ENCODE measurements around the gene DCAF11. TPM values are rescaled to one million over a fixed set of nuclear protein-coding genes. Genes with fewer than 3 reads are reported as not detected.

The DCAF11 gene
- total and polyA plus RNA-seq, 2 donors = 36.6 to 66.7 TPM

DNA sequence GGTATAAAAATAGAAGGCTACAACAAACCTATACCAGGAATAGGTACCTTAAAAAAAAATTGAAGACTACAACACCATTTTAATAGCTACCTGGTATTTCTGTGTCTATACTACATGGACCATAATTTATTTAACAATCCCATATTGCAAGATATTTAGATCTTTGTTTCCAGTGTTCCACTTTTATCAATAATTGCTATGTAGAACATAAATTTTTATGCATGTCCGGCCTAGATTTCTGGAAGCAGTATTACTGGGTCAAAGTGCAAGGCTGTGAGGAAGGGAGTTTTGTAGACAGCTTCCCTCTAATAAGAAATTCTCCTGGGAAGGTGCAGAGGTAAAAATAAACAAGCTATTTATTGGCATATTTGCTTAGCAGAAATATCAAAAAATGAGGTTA, 4.1 kb upstream of the DCAF11 start:
- H3K4me3 ChIP-seq (ENCODE audit: low read length in 2 of 2) = no peak overlapping the region
- 99% methylated on average over 1 of the region's 1 CpG for WGBS
- H3K4me1 ChIP-seq (ENCODE audit: control insufficient read depth in 2 of 2, insufficient read depth in 2 of 2, low read length in 2 of 2) = peaks cover 4 to 7% of the 10 kb centered on the region in 2 donors
- no peaks in the 10 kb centered on the region for H3K9me3 ChIP-seq (ENCODE audit: control insufficient read depth in 2 of 2, insufficient read depth in 1 of 2, low read length in 1 of 2)
- no peaks in the 10 kb centered on the region for H3K36me3 ChIP-seq (ENCODE audit: control insufficient read depth in 2 of 2, insufficient read depth in 2 of 2, low read length in 1 of 2)
- no peaks in the 10 kb centered on the region for H3K27me3 ChIP-seq (ENCODE audit: control insufficient read depth in 2 of 2, insufficient read depth in 1 of 2, low read length in 1 of 2)
- no peak overlapping the region for H3K27ac ChIP-seq (ENCODE audit: low read depth in 1 of 2, low read length in 1 of 2)
- no peak for DNase-seq (ENCODE audit: low read depth in 6 of 9, low spot score in 9 of 9)

DNA sequence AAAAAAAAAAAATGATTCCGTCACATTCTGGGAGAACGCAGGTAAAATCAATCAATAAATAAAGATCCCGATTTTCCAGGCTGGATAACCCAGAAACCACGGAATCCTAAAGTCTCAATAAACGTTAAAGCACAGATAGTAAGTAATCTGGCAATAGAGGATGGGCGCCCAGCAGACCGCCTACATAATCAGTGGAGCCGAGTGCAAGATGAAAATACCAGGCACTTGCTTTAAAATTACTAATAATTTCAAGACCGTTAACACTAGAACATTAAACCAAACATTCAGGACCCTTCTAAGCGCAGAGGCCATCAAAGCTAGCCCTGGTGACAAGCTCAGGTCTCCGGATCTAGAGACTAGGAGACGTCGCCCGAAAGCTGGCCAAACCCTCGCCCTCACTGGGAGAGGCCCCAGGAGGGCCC, 1.2 kb upstream of the DCAF11 start:
- H3K27ac ChIP-seq (ENCODE audit: low read depth in 1 of 2, low read length in 1 of 2) = peak overlapping the region; percentile 100
- H3K4me1 ChIP-seq (ENCODE audit: control insufficient read depth in 2 of 2, insufficient read depth in 2 of 2, low read length in 2 of 2) = peaks cover 22% of the 10 kb centered on the region in 2 donors
- H3K27me3 ChIP-seq (ENCODE audit: control insufficient read depth in 2 of 2, insufficient read depth in 1 of 2, low read length in 1 of 2) = no peaks in the 10 kb centered on the region
- H3K9me3 ChIP-seq (ENCODE audit: control insufficient read depth in 2 of 2, insufficient read depth in 1 of 2, low read length in 1 of 2) = no peaks in the 10 kb centered on the region
- H3K4me3 ChIP-seq (ENCODE audit: low read length in 2 of 2) = peak overlapping the region; percentile 74 to 93
- DNase-seq (ENCODE audit: low read depth in 6 of 9, low spot score in 9 of 9) = no peak
- peaks cover 11 to 17% of the 10 kb centered on the region in 2 donors for H3K36me3 ChIP-seq (ENCODE audit: control insufficient read depth in 2 of 2, insufficient read depth in 2 of 2, low read length in 1 of 2)
- WGBS = 27% methylated on average over 15 of the region's 15 CpGs

DNA sequence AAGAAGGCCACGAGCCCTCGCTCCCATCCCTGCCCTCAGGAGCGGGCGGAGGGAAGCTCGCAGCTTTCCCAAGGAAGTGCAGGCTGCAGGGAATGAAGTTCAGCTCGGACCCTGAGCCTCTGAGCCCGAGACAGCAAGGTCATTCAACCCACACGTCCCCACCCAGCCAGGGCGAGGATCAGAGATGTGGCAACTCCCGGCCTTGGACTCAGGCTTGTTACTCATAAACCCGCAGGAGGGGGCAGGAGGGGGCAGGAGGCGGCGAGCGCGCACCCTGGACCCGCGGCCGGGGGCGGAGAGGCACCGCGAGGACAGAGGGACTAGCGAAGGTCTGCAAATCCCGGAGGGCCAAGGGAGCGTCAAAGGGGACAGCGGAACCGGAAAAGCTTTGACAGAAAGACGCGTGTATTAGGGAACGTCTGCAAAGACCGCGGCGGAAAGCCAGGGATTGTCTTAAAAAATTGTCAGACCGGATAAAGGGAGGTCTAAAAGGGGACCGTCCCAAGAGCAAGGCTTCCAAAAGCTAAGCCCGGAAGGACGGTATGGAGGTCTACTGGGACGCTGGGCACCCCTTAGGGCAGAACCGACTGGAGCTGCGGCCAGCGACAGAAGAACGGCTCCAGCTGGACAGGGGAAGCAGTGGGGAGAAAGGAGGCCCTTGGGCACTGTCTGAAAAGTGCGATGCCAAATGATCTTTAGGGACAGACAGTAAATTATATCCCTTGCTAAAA, 611 bp upstream of the DCAF11 start:
- Histone ChIP-seq H3K4me1 (ENCODE audit: control insufficient read depth in 2 of 2, insufficient read depth in 2 of 2, low read length in 2 of 2) (peaks cover 22% of the 10 kb centered on the region in 2 donors), H3K27me3 (ENCODE audit: control insufficient read depth in 2 of 2, insufficient read depth in 1 of 2, low read length in 1 of 2) (no peaks in the 10 kb centered on the region), H3K9me3 (ENCODE audit: control insufficient read depth in 2 of 2, insufficient read depth in 1 of 2, low read length in 1 of 2) (no peaks in the 10 kb centered on the region), H3K27ac (ENCODE audit: low read depth in 1 of 2, low read length in 1 of 2) (peak overlapping the region; percentile 100), H3K36me3 (ENCODE audit: control insufficient read depth in 2 of 2, insufficient read depth in 2 of 2, low read length in 1 of 2) (peaks cover 17 to 23% of the 10 kb centered on the region in 2 donors), H3K4me3 (ENCODE audit: low read length in 2 of 2) (peak overlapping the region; percentile 74 to 93)
- DNase-seq (ENCODE audit: low read depth in 6 of 9, low spot score in 9 of 9) = peak in 5 of 9 donors; percentile 63 to 90 (median 71)
- WGBS = under 1% methylated on average over 42 of the region's 42 CpGs

DNA sequence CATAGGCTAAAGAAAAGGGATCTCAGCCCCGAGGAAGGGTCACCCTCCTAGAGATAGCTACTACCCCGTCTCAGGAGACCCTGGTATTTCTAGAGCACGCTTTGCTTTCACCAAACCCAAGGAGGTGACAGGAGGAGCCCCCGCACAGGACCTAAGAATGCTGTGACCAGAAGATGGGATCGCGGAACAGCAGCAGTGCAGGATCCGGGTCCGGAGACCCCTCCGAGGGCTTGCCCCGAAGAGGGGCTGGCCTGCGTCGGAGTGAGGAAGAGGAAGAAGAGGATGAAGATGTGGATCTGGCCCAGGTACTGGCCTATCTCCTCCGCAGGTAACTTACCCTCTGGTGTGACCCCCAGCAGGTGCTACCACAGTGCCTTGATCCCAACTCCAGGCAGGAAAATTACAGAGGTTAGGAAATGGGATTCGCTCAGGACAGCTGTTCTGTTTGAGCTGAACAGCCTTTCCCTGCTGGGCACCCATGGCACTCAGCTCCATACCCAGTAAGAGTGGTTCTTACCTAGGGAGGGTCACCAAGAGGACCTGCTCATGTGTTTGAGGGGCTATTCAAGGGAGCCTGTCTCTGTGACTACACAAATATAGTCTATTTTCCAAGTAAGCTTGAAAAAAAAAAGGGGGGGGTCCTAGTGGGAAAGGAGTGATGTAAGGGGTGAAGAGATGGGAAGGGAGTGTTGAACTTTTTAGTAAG, 998 bp downstream of the DCAF11 start:
- WGBS = 4% methylated on average over 14 of the region's 14 CpGs
- peaks cover 30 to 36% of the 10 kb centered on the region in 2 donors for H3K36me3 ChIP-seq (ENCODE audit: control insufficient read depth in 2 of 2, insufficient read depth in 2 of 2, low read length in 1 of 2)
- H3K27ac ChIP-seq (ENCODE audit: low read depth in 1 of 2, low read length in 1 of 2) = peak overlapping the region; percentile 78 to 100
- peaks cover 22% of the 10 kb centered on the region in 2 donors for H3K4me1 ChIP-seq (ENCODE audit: control insufficient read depth in 2 of 2, insufficient read depth in 2 of 2, low read length in 2 of 2)
- H3K4me3 ChIP-seq (ENCODE audit: low read length in 2 of 2) = peak overlapping the region; percentile 74 to 93
- no peaks in the 10 kb centered on the region for H3K27me3 ChIP-seq (ENCODE audit: control insufficient read depth in 2 of 2, insufficient read depth in 1 of 2, low read length in 1 of 2)
- DNase-seq (ENCODE audit: low read depth in 6 of 9, low spot score in 9 of 9) = no peak
- no peaks in the 10 kb centered on the region for H3K9me3 ChIP-seq (ENCODE audit: control insufficient read depth in 2 of 2, insufficient read depth in 1 of 2, low read length in 1 of 2)

DNA sequence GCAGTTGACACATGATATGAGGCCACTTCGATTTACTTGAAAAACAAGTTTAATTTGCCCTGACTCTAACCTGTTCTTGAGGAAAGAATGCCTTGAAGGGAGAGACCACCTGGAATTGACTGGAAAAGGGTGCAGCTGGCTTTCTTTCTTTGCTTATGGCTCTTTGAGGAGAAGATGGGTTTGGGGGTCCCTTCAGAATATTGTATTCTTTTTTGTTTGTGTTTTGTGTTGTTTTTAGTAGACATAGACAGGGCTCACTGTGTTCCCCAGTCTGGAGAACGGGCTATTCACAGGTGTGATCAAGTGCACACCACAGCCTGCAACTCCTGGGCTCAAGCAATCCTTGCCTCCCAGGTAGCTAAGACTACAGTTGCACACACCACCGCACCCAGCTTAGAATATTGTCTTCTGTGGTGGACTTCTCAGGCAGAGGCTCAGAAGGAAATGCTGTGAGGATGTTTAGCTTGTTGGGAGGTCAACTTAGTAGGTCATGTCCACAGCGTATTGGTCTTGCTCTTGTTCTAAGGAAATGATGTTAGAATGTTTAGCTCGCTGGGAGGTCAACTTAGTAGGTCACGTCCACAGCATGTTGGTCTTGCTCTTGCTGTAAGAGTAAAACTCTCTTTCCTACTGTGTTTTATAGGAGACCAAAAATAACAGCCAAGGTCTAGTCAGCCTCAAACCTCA, 1.7 kb downstream of the DCAF11 start:
- Histone ChIP-seq H3K4me1 (ENCODE audit: control insufficient read depth in 2 of 2, insufficient read depth in 2 of 2, low read length in 2 of 2) (peaks cover 23 to 26% of the 10 kb centered on the region in 2 donors), H3K36me3 (ENCODE audit: control insufficient read depth in 2 of 2, insufficient read depth in 2 of 2, low read length in 1 of 2) (peaks cover 37 to 43% of the 10 kb centered on the region in 2 donors), H3K27ac (ENCODE audit: low read depth in 1 of 2, low read length in 1 of 2) (no peak overlapping the region), H3K9me3 (ENCODE audit: control insufficient read depth in 2 of 2, insufficient read depth in 1 of 2, low read length in 1 of 2) (no peaks in the 10 kb centered on the region), H3K27me3 (ENCODE audit: control insufficient read depth in 2 of 2, insufficient read depth in 1 of 2, low read length in 1 of 2) (no peaks in the 10 kb centered on the region), H3K4me3 (ENCODE audit: low read length in 2 of 2) (peak overlapping the region; percentile 74 to 93)
- DNase-seq (ENCODE audit: low read depth in 6 of 9, low spot score in 9 of 9) = no peak
- 97% methylated on average over 6 of the region's 6 CpGs for whole genome bisulfite sequencing

DNA sequence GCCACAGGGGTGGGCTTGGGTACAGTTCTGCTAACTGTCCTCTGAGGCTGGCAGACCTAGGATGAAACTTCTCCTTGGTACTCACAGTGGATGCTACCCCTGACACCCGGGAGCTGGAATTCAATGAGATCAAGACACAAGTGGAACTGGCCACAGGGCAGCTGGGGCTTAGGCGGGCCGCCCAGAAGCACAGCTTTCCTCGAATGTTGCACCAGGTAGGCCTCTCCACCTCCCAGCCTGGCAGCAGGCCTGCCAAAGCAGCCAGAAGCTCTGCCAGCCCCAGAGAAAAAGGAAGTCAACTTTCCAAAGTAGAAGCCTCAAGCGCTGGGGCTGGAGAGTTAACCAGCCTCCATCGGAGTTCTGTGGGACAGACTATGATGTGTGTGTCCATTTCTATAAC, 2.6 kb downstream of the DCAF11 start:
- H3K9me3 ChIP-seq (ENCODE audit: control insufficient read depth in 2 of 2, insufficient read depth in 1 of 2, low read length in 1 of 2) = no peaks in the 10 kb centered on the region
- no peak for DNase-seq (ENCODE audit: low read depth in 6 of 9, low spot score in 9 of 9)
- H3K27me3 ChIP-seq (ENCODE audit: control insufficient read depth in 2 of 2, insufficient read depth in 1 of 2, low read length in 1 of 2) = no peaks in the 10 kb centered on the region
- H3K36me3 ChIP-seq (ENCODE audit: control insufficient read depth in 2 of 2, insufficient read depth in 2 of 2, low read length in 1 of 2) = peaks cover 44 to 51% of the 10 kb centered on the region in 2 donors
- peaks cover 27 to 35% of the 10 kb centered on the region in 2 donors for H3K4me1 ChIP-seq (ENCODE audit: control insufficient read depth in 2 of 2, insufficient read depth in 2 of 2, low read length in 2 of 2)
- WGBS = 96% methylated on average over 6 of the region's 6 CpGs
- no peak overlapping the region for H3K27ac ChIP-seq (ENCODE audit: low read depth in 1 of 2, low read length in 1 of 2)
- H3K4me3 ChIP-seq (ENCODE audit: low read length in 2 of 2) = no peak overlapping the region

DNA sequence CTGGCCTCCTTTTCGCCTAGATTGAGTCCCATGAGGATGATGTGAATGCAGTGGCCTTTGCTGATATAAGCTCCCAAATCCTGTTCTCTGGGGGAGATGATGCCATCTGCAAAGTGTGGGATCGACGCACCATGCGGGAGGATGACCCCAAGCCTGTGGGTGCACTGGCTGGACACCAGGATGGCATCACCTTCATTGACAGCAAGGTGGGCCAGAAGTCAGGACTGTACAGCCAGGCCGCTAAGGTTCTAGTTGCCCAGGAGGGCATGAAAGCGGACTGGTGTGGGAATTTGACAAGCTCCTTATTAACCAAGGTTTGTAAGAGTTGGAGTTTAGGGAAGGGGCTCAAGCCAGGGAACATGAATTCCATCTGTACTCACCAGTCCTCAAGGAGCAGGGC, 5.1 kb downstream of the DCAF11 start:
- no peak for DNase-seq (ENCODE audit: low read depth in 6 of 9, low spot score in 9 of 9)
- WGBS = 97% methylated on average over 6 of the region's 6 CpGs
- Histone ChIP-seq H3K9me3 (ENCODE audit: control insufficient read depth in 2 of 2, insufficient read depth in 1 of 2, low read length in 1 of 2) (no peaks in the 10 kb centered on the region), H3K4me3 (ENCODE audit: low read length in 2 of 2) (no peak overlapping the region), H3K4me1 (ENCODE audit: control insufficient read depth in 2 of 2, insufficient read depth in 2 of 2, low read length in 2 of 2) (peaks cover 24 to 47% of the 10 kb centered on the region in 2 donors), H3K36me3 (ENCODE audit: control insufficient read depth in 2 of 2, insufficient read depth in 2 of 2, low read length in 1 of 2) (peaks cover 65 to 71% of the 10 kb centered on the region in 2 donors), H3K27me3 (ENCODE audit: control insufficient read depth in 2 of 2, insufficient read depth in 1 of 2, low read length in 1 of 2) (no peaks in the 10 kb centered on the region), H3K27ac (ENCODE audit: low read depth in 1 of 2, low read length in 1 of 2) (no peak overlapping the region)

DNA sequence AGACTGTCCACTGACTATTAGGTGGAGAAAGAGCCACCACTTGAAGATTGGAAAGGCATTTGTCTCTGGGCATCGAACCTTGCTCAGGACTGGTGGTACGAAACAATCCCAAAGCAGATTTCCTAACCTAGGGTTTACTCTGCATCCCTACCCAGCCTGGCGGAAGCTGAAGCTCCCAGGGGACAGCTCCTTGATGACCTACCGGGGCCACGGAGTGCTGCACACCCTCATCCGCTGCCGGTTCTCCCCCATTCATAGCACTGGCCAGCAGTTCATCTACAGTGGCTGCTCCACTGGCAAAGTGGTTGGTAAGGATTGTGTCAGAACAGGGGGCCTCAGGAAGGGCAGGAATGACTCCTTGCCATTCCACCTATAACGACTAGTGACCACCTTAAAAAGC, 6.6 kb downstream of the DCAF11 start:
- no peaks in the 10 kb centered on the region for H3K27me3 ChIP-seq (ENCODE audit: control insufficient read depth in 2 of 2, insufficient read depth in 1 of 2, low read length in 1 of 2)
- no peak overlapping the region for H3K4me3 ChIP-seq (ENCODE audit: low read length in 2 of 2)
- DNase-seq (ENCODE audit: low read depth in 6 of 9, low spot score in 9 of 9) = no peak
- H3K4me1 ChIP-seq (ENCODE audit: control insufficient read depth in 2 of 2, insufficient read depth in 2 of 2, low read length in 2 of 2) = peaks cover 16 to 38% of the 10 kb centered on the region in 2 donors
- H3K9me3 ChIP-seq (ENCODE audit: control insufficient read depth in 2 of 2, insufficient read depth in 1 of 2, low read length in 1 of 2) = no peaks in the 10 kb centered on the region
- WGBS = 97% methylated on average over 8 of the region's 8 CpGs
- H3K27ac ChIP-seq (ENCODE audit: low read depth in 1 of 2, low read length in 1 of 2) = no peak overlapping the region
- peaks cover 65 to 71% of the 10 kb centered on the region in 2 donors for H3K36me3 ChIP-seq (ENCODE audit: control insufficient read depth in 2 of 2, insufficient read depth in 2 of 2, low read length in 1 of 2)

DNA sequence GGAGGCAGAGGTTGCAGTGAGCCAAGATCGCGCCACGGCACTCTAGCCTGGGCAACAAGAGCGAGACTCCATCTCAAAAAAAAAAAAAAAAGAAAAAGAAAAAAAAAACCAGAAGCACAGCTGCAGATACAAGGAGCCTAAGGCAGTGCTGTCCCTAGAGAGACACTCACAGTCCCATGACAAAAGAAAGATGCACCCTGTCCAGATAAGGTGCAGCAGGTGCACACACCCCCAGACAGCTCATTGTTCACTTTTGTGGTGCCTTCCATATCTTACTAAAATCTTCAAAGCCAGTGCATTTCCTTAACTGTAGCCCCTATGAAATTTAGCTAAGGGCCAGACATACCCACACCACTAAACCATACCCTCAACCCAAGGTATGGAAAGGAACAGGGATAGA, 7.8 kb downstream of the DCAF11 start:
- 67% methylated on average over 4 of the region's 4 CpGs for WGBS

More for the DNA sequence above, 7.8 kb downstream of the DCAF11 start:
- H3K36me3 ChIP-seq (ENCODE audit: control insufficient read depth in 2 of 2, insufficient read depth in 2 of 2, low read length in 1 of 2) = peaks cover 61 to 63% of the 10 kb centered on the region in 2 donors
- H3K4me1 ChIP-seq (ENCODE audit: control insufficient read depth in 2 of 2, insufficient read depth in 2 of 2, low read length in 2 of 2) = peaks cover 6 to 31% of the 10 kb centered on the region in 2 donors
- no peaks in the 10 kb centered on the region for H3K9me3 ChIP-seq (ENCODE audit: control insufficient read depth in 2 of 2, insufficient read depth in 1 of 2, low read length in 1 of 2)
- H3K27ac ChIP-seq (ENCODE audit: low read depth in 1 of 2, low read length in 1 of 2) = peak overlapping the region in 1 of 2 donors; percentile 80
- H3K4me3 ChIP-seq (ENCODE audit: low read length in 2 of 2) = no peak overlapping the region
- H3K27me3 ChIP-seq (ENCODE audit: control insufficient read depth in 2 of 2, insufficient read depth in 1 of 2, low read length in 1 of 2) = no peaks in the 10 kb centered on the region
- peak in 1 of 9 donors; percentile 63 for DNase-seq (ENCODE audit: low read depth in 6 of 9, low spot score in 9 of 9)

Data from thymus (tissue), 11 donors.